Neural progenitor cell (in vitro differentiated cells): ENCODE results near the gene PTGDS.

Experiments
- EZH2 ChIP-seq: fragments of 200-600 bp; sonication (generic); IDR thresholded peaks from 2 replicates; pipeline ENCODE4 v1.6.1; 2017; ENCODE audit warnings: antibody characterized with exemption, mild to moderate bottlenecking, moderate library complexity
- EZH2phosphoT487 ChIP-seq: fragments of 200-600 bp; sonication (generic); IDR thresholded peaks from 2 replicates; pipeline ENCODE4 v1.6.1; 2017; ENCODE audit warnings: antibody characterized with exemption
- TF ChIP-seq, protein P1 (sequence below): fragments of 200-600 bp; sonication (generic); IDR thresholded peaks from 2 replicates; pipeline ENCODE4 v1.5.1; 2017; ENCODE audit warnings: antibody characterized with exemption, mild to moderate bottlenecking

DNA sequence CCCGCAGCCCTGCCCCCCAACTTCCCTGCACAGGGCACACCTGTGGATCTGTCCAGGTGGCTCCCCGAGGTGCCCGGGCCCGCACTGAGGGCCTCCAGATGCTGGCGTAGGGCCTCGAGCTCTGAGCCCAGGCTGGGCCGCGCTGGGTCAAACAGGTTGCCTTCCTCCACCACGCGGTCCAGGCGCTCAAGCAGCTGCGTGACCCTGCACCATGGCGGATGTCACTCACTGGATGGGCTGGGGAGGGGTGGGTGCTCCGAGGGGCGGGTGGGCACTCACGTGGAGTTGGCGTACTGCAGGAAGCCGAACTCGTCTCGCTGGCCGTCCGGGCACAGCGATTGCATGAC, 45.3 kb downstream of the PTGDS start:
- TF ChIP-seq, protein P1, sequence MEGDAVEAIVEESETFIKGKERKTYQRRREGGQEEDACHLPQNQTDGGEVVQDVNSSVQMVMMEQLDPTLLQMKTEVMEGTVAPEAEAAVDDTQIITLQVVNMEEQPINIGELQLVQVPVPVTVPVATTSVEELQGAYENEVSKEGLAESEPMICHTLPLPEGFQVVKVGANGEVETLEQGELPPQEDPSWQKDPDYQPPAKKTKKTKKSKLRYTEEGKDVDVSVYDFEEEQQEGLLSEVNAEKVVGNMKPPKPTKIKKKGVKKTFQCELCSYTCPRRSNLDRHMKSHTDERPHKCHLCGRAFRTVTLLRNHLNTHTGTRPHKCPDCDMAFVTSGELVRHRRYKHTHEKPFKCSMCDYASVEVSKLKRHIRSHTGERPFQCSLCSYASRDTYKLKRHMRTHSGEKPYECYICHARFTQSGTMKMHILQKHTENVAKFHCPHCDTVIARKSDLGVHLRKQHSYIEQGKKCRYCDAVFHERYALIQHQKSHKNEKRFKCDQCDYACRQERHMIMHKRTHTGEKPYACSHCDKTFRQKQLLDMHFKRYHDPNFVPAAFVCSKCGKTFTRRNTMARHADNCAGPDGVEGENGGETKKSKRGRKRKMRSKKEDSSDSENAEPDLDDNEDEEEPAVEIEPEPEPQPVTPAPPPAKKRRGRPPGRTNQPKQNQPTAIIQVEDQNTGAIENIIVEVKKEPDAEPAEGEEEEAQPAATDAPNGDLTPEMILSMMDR, result no peak
- TF ChIP-seq EZH2 (no peak), EZH2phosphoT487 (no peak)
